HUDEP-2 (cell line): ENCODE measurements around the gene PRCP.
A peak's percentile ranks its signal among the peaks of the same experiment; 100 is the strongest.

ENCODE experiments used
- DNase-seq, 76 experiments: peaks; one replicate each; lab custom pipeline; 2025; ENCODE audit not compliant: unreplicated experiment in 76 of 76; lab: John Stamatoyannopoulos, UW

PRCP gene

DNA sequence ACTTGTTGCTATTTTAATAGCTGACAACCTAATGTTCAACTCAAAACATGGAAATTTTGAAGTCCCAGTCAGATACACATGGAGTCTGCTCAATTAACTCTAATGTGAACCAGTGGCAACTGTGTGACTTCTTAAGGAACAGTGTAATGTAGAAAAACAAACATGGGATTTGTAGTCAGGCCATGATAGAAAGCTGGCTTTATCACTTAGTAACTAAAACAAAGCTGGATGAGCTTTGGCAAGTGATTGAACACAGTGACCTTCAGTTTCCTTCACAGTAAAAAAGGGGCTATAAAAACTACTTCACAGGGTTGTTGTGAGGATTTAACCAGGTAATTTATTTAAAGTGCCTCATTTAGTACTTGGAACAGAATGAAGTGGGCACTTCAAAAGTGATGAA lies 62.6 kb downstream of the PRCP start:
- DNase-seq = no peak

DNA sequence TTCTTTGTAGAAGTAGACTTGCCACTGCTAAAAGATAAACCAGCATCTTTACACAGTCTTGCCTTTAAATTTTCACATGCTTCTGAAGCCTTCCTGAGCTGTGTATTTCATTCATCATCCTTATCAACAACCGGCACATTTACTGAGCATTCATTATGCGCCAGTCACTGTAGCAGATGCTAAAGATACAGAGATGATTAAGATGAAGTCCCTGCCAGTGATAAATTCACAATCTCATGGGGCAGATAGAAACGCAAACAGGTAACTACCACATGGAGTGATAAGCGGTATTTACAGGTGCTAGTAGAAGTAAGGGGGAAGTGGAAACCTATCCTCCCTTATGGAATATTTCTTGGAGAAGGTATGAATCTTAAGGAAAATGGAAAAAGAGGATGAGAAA lies 67.2 kb downstream of the PRCP start:
- DNase-seq = peak in 20 of 76 experiments; percentile 2 to 54 (median 14)

- DNase-seq = no peak
These were observed 68.9 kb downstream of the PRCP start for GRCh38 chr11:82831364-82831763.

DNA sequence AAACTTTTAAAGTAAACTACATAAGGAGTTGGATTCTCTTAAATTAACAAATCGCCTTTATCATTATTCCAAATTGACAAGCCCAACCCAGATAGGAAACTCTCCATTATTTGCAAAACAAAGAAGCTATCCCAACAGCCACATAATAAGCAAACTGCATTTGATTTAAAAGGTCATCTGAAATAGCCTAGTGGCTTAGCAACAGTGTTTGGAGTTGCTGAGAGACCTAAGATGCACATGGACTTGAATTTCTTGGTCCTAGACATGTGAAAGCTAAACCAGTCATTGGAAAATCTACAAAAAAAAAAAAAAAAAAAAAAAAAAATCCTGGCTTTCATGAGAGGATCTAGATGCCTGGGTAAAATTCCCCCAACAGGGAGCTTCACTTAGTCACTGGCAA lies 69.5 kb downstream of the PRCP start:
- no peak for DNase-seq

DNA sequence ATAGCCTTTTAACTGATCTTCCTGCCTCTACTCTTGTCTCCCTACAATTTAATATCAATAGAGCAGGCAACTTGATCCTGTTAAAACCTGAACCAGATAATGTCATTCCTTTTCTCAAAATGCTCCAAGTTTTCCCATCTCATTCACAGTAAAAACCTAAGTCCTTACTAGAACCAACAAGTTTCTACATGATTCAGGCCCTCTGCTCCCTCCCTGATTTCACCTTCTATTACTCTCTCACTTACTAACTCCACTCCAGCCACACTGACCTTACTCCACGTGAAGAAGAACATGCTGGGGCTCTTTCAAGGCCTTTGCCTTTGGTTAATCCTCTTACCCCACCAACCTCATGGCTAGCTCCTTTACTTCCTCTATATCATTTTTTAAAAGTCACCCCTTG lies 71.1 kb downstream of the PRCP start:
- no peak for DNase-seq

- DNase-seq = no peak
These were observed 71.8 kb downstream of the PRCP start for GRCh38 chr11:82828472-82828871.

GRCh38 chr11:82826526-82826925 lies 73.7 kb downstream of the PRCP start:
- DNase-seq = no peak

DNA sequence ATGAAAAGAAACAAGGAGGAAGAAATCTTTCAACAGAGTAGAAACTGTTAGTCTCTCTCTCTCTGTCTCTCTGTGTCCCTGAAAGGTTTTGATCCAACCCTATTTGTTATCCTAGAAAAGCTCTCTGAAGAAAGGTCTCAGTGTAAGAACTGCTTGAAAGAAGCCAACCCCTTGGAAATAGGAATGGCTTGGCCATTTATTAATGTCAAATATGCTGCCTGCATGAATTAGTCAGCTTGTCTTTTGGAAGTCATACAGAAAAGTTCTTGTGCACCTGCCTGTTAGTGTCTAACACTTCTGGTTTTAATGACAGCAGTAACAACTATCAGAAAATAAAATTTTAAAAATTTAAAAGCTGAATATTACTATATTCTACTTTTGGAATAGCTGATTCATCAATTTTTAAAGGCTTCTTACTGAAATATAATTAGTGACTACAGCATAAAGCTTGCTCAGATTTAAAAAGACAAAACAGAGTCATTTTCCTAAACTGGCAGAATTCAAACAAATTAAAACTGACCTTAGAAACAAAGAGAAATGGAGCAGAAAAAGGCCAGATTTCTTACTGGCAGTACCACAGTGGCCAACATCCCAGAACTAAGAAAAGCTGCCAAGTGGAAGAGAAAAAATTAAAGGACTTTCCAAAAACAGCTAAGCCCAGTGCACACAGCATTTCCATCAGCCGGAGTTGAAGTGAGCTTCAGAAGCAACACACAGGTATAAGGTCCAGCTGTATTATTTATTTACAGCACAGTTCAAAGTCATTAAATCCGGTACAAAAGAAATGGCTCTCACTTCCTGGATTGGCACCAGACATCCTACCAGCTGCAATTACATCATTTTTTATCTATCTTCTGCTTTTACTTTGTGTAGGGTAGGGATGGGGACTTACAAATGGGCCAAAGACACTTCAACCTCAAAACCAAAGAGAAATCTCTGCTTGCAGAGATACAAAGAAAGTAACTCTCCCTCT lies 76.3 kb downstream of the PRCP start:
- no peak for DNase-seq

DNA sequence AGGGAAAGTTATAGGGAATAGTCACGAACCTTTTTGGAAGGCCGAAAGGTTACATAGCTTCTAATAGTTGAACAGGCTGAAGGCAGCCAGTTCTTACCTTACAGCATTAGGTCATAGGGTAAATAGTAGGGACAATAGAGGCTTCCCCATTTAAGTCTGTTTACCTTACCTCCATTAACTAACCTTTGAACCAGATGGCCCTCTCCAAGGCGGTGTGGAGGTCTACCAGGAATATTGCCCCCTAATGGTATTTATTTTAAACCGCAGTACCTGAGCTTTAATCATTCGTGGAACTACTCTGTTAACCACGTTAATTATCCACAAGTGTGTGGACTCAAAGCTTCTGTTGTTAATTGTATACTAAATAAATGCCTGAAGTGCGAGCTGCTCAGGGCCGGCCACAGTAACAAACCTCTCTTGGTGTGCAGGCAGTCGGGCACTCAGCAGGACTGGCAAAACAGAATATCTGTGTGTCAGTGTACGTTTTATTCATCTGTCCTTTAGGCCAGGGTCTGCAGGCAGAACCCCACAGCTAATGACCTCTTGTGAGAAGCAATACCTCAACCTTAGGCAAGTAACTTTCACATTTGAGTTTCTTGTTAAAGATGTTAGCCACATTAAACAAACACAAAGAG lies 81.7 kb downstream of the PRCP start:
- no peak for DNase-seq

DNA sequence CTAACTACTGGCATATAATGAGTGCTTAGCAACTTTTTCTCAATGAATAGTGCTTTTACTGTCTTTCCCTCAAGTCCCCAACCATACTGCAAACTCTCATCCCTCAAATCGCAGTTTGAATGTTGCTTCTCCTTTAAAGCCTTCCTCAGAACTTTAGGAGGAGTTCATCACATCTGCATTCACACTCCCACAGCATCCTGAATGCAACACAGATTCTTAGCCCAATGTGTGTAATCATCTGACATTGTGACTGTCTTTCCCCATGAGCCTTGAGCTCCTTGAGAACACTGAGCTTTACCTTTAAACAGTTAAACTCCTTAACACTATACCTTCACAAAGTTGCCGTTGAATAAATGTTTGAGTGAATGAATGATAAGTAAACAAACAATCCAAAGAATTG lies 84.8 kb downstream of the PRCP start:
- no peak for DNase-seq

- DNase-seq = no peak
These were observed 85.9 kb downstream of the PRCP start for GRCh38 chr11:82814379-82814778.

DNA sequence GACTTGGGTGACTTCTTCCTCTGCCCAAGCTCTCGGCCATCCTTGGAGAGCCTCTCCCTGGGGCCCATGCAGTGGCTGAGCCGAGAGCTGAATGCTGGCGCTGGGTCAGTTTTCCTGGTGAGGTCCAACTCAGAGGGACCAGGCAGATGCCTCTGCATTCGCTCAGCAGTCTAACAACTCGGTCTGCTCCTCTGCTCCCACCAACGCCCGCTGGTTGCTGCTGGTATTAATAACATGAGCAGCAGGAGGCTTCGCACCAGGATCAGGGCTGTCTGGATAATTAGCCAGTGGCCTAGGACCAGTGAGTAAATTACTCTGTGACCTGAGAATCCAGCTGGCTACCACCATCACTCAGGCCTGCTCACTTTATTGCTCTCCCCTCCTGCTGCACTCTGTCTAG lies 88.9 kb downstream of the PRCP start:
- no peak for DNase-seq

- DNase-seq = no peak
These were observed 89.5 kb downstream of the PRCP start for GRCh38 chr11:82810738-82811137.

DNA sequence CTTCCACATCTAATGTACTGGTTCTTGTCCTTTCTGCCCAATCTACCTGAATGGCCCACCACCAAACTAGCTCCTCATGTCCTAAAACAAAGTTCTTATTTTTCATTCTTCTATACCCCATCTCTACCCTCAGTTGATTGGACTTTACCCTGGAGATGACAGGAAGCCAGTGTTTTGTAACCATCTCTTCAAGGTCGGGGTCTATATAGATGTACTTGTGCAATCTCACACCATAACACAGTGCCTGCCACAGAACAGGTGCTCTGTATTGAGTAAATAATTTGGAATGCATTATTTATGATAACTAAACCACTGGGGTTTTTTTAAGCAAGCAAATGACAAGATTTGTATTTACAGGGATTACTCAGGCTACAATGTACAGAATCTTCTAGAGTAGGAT lies 89.9 kb downstream of the PRCP start:
- no peak for DNase-seq

DNA sequence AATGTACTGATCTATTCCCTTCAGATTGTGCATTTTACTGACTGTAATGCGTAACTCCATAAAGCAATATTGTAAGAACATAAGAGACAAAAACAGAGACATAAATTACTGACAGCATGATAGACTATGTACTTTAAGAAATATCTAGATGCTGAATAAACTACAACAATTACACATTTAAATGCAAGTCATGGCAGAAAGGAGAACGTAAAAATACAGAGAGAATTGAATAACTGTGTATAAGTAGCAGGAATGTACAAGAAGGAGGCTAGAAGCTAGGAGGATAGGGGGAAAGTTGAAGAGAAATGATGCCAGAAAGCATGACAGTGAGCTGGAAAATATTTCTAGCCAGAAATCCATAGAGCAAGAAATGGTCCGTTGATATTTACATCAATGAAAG lies 92.6 kb downstream of the PRCP start:
- no peak for DNase-seq

GRCh38 chr11:82802710-82803109 lies 97.5 kb downstream of the PRCP start:
- no peak for DNase-seq

- no peak for DNase-seq
These were observed 103.0 kb downstream of the PRCP start for GRCh38 chr11:82796998-82797961.

DNA sequence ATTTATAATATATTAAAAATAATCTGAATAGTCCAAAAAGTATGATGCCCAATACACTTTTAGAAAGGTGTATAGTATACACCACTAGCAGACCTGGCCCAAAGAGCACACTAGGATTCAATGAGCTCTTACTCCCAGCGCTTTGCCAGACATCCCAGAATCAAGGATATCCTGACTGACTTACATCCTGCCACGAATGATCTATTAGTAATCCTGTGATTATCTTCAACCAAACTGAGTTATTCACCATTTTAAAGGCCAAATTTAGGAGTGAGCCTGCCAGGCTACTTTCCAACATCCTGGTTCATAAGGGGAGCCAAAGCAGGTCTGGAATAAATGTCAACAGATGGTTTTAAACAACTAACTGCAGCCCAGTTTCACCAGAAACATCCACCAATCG lies 105.7 kb downstream of the PRCP start:
- no peak for DNase-seq

DNA sequence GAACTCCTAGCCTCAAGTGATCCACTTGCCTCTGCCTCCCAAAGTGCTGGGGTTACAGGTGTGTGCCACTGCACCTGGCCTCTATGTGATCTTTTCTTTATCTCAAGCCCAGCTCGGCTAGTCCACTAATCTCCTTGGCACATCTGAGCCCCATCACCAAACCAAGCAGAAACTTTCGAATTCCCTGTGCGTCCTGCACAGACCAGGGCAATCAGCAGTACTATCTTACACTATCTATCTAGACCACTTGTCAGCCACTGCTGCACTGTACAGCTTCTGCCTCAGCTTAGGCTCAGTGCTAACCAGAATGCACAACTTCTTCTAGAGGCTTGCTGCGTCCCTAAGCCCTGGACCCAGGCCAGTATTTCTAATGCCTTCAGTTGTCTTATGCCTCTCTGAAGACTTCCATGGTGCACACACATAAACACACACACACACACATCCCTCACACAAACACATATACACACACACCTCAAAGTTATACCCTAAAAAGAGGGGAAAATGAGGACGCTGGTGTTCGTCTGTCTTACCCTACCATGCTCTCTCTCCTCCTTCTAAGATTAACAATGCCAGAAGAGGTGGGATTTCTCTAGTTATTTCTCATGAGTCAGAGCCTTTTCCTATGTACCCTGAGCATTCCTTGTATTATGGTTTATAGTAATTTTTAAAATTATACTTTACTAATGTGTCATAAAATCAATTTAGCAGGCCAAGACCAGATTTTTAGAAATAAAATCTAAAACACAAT lies 107.2 kb downstream of the PRCP start:
- DNase-seq = peak in 72 of 76 experiments; percentile 12 to 83 (median 50)

DNA sequence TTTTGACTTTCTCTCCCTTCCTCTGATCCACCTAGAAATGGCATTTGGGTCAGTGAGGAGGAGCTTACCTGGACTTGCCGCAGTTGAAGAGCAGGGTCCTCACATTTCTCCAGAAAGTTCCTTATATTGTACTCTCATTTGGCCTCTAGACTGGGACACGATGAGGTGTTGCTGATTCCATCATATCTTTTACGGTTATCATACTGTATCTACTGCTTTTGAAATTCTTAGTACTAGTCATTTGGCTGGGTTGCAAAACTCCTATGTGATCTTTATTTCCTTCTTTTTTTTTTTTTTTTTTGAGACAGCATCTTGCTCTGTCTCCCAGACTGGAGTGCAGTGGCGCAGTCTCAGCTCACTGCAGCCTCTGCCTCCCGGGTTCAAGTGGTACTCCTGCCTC lies 107.9 kb downstream of the PRCP start:
- DNase-seq = peak in 5 of 76 experiments; percentile 32 to 52 (median 35)
